Cardiac muscle cell (in vitro differentiated cells and primary cell): Measurements from ENCODE around the gene NFATC4. TPM values are rescaled to one million over a fixed set of nuclear protein-coding genes. Genes with fewer than 3 reads are reported as not detected.
"Not testable (repeated sequence)": the region's sequence is repeated elsewhere in the genome, so short reads cannot be mapped to it uniquely, and the experiment has no call there.

Experiments used
- DNase-seq, 2 donors: peaks; one replicate each; pipeline versions ENCODE4 v3.0.0 to v3.0.0-alpha.2; 2010 to 2017; ENCODE audit warnings: low read depth in 1 of 2, low spot score in 1 of 2
- H3K27ac ChIP-seq: fragments of 200-600 bp; sonication (generic); 2 replicates; pipeline ENCODE4 v1.5.1; 2016
- H3K27me3 ChIP-seq: fragments of 200-600 bp; sonication (generic); 2 replicates; pipeline ENCODE4 v1.6.0; 2016; ENCODE audit warnings: control low read depth
- H3K36me3 ChIP-seq: fragments of 200-600 bp; sonication (generic); 2 replicates; pipeline ENCODE4 v1.5.1; 2016; ENCODE audit warnings: control low read depth
- H3K4me1 ChIP-seq: fragments of 200-600 bp; sonication (generic); 2 replicates; pipeline ENCODE4 v1.8.1; 2017; ENCODE audit warnings: low read depth, mild to moderate bottlenecking, mixed run types
- H3K4me3 ChIP-seq: fragments of 200-600 bp; sonication (generic); 2 replicates; pipeline ENCODE4 v1.5.1; 2016; ENCODE audit warnings: mild to moderate bottlenecking
- H3K9me3 ChIP-seq: fragments of 200-600 bp; sonication (generic); 2 replicates; pipeline ENCODE4 v1.5.1; 2017; ENCODE audit warnings: low read depth, mild to moderate bottlenecking, control low read depth
- CTCF ChIP-seq: IDR thresholded peaks from 2 replicates; pipeline ENCODE4 v1.5.1; 2012; ENCODE audit warnings: low read depth, mild to moderate bottlenecking, low read length
- polyA plus RNA-seq: library from polyadenylated mRNA; unstranded; fragments of >200 nt; fragmentation: Nextera tagmentation; extraction: Ambion mirVana; gene quantifications from 2 replicates; pipeline ENCODE4 v1.2.1, GENCODE V29; 2016
- total RNA-seq: library from RNA; depleted of rRNA; stranded (reverse); fragments of >200 nt; gene quantifications from 2 replicates; pipeline ENCODE4 v1.2.3, GENCODE V29; 2016

NFATC4 gene
- total and polyA plus RNA-seq, 2 experiments from 2014 or later: 83.2 to 117 TPM

GRCh38 chr14:24349742-24350141, 18.2 kb upstream of the NFATC4 start:
- Histone ChIP-seq H3K36me3 (no peaks in the 10 kb centered on the region), H3K4me1 (no peaks in the 10 kb centered on the region), H3K27me3 (peaks cover 81% of the 10 kb centered on the region), H3K9me3 (no peaks in the 10 kb centered on the region), H3K4me3 (no peak overlapping the region), H3K27ac (no peak overlapping the region)
- TF ChIP-seq CTCF: no peak
- DNase-seq: no peak

GRCh38 chr14:24351517-24351916, 16.5 kb upstream of the NFATC4 start:
- H3K9me3 ChIP-seq: no peaks in the 10 kb centered on the region
- no peak overlapping the region for H3K4me3 ChIP-seq
- peak in 1 of 2 donors; percentile 63 for DNase-seq
- H3K27me3 ChIP-seq: peaks cover 69% of the 10 kb centered on the region
- no peak overlapping the region for H3K27ac ChIP-seq
- H3K4me1 ChIP-seq: no peaks in the 10 kb centered on the region
- TF ChIP-seq CTCF: no peak
- H3K36me3 ChIP-seq: no peaks in the 10 kb centered on the region

- H3K9me3 ChIP-seq: no peaks in the 10 kb centered on the region
Observed at GRCh38 chr14:24353559-24354481, 14.2 kb upstream of the NFATC4 start.

GRCh38 chr14:24354482-24354825, 13.5 kb upstream of the NFATC4 start:
- H3K4me3 ChIP-seq, H3K27ac ChIP-seq, H3K36me3 ChIP-seq, DNase-seq, H3K4me1 ChIP-seq, H3K9me3 ChIP-seq: not testable (repeated sequence)
- H3K27me3 ChIP-seq: peaks cover 58% of the 10 kb centered on the region

More at GRCh38 chr14:24353559-24354481, 14.2 kb upstream of the NFATC4 start:
- TF ChIP-seq CTCF: no peak
- no peak overlapping the region for H3K4me3 ChIP-seq
- no peaks in the 10 kb centered on the region for H3K4me1 ChIP-seq
- no peak overlapping the region for H3K27ac ChIP-seq
- no peaks in the 10 kb centered on the region for H3K36me3 ChIP-seq
- H3K27me3 ChIP-seq: peaks cover 63% of the 10 kb centered on the region
- DNase-seq: peak in 1 of 2 donors; percentile 56

- Histone ChIP-seq H3K4me3 (no peak overlapping the region), H3K27ac (no peak overlapping the region), H3K9me3 (no peaks in the 10 kb centered on the region), H3K27me3 (peaks cover 54% of the 10 kb centered on the region), H3K36me3 (no peaks in the 10 kb centered on the region), H3K4me1 (no peaks in the 10 kb centered on the region)
- no peak for DNase-seq
- TF ChIP-seq CTCF: no peak
Observed at GRCh38 chr14:24355009-24355408, 13.0 kb upstream of the NFATC4 start.

- H3K36me3 ChIP-seq: no peaks in the 10 kb centered on the region
- no peak for TF ChIP-seq CTCF
- H3K27me3 ChIP-seq: peaks cover 49% of the 10 kb centered on the region
- no peak overlapping the region for H3K4me3 ChIP-seq
- no peak overlapping the region for H3K27ac ChIP-seq
- H3K4me1 ChIP-seq: no peaks in the 10 kb centered on the region
- DNase-seq: no peak
- H3K9me3 ChIP-seq: no peaks in the 10 kb centered on the region
Observed at GRCh38 chr14:24356208-24356607, 11.8 kb upstream of the NFATC4 start.
